ENCODE results near the gene SDHB.
A peak's percentile ranks its signal among the peaks of the same experiment; 100 is the strongest.

SDHB gene

GRCh38 chr1:17053685-17054410 lies at the start of gene SDHB:
SDHB (minus strand) TSS chr1:17054032; CDS start chr1:17054019, 13 bp downstream.
- peak; percentile 88 for DNase-seq (ENCODE audit: low read depth, low spot score)
- 0 out of 2 replicates have a peak within 1 kb of the TSS, but pooled peaks have one; percentile 16 for H3K27ac ChIP-seq
- H3K4me3 ChIP-seq, result peak within 1 kb of the TSS; percentile 97
- TF ChIP-seq POLR2AphosphoS5 (IDR thresholded peaks at IDR 0.05; ENCODE audit: borderline replicate concordance, low read depth, low read length) (peak; percentile 85), EZH2 (IDR thresholded peaks at IDR 0.05) (no peak), FOXP2 (optimal IDR thresholded peaks at IDR 0.05; ENCODE audit: control extremely low read depth, extremely low read length, insufficient read depth) (peak; percentile 79)
- H3K9me3 ChIP-seq (ENCODE audit: low read depth, low read length), result no peaks in the 10 kb centered on the region
- H3K9ac ChIP-seq (ENCODE audit: insufficient read length), result peak within 1 kb of the TSS; percentile 82
- peaks cover 23% of the 10 kb centered on the region for H3K36me3 ChIP-seq (ENCODE audit: insufficient read depth, low read length)

- no peak overlapping the region for H3K27ac ChIP-seq
- TF ChIP-seq POLR2AphosphoS5 (IDR thresholded peaks at IDR 0.05; ENCODE audit: borderline replicate concordance, low read depth, low read length), result no peak
- TF ChIP-seq EZH2 (IDR thresholded peaks at IDR 0.05), result no peak
- TF ChIP-seq FOXP2 (optimal IDR thresholded peaks at IDR 0.05; ENCODE audit: control extremely low read depth, extremely low read length, insufficient read depth), result no peak
- no peaks in the 10 kb centered on the region for H3K9me3 ChIP-seq (ENCODE audit: low read depth, low read length)
- H3K36me3 ChIP-seq (ENCODE audit: insufficient read depth, low read length), result no peaks in the 10 kb centered on the region
- H3K9ac ChIP-seq (ENCODE audit: insufficient read length), result no peak overlapping the region
- DNase-seq (ENCODE audit: low read depth, low spot score), result no peak
- no peak overlapping the region for H3K4me3 ChIP-seq
Observed at GRCh38 chr1:17102232-17102631, 48.4 kb upstream of the SDHB start.

DNA sequence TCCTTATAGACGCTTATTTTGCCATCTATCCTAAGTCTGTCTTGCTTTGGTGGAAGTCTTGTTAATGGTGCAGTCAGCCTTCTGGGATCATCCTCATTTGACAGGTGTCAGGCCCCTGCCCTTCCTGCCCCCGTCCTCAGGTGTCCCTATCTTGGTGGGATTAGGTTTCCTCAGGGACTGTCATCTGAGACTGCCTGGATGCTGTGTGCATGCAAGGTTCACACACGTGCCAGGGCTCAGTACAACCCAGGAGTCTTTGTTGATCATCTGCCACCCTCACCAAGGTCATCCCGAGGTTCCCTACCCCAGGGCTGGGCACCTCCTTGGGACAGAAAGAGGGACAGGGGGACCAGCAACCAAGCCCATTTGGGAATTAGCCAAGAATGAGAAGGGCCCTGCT lies 47.4 kb upstream of the SDHB start:
- no peaks in the 10 kb centered on the region for H3K9me3 ChIP-seq (ENCODE audit: low read depth, low read length)
- DNase-seq (ENCODE audit: low read depth, low spot score), result no peak
- no peak overlapping the region for H3K4me3 ChIP-seq
- no peaks in the 10 kb centered on the region for H3K36me3 ChIP-seq (ENCODE audit: insufficient read depth, low read length)
- H3K27ac ChIP-seq, result no peak overlapping the region
- no peak overlapping the region for H3K9ac ChIP-seq (ENCODE audit: insufficient read length)
- TF ChIP-seq FOXP2 (optimal IDR thresholded peaks at IDR 0.05; ENCODE audit: control extremely low read depth, extremely low read length, insufficient read depth) (no peak), POLR2AphosphoS5 (IDR thresholded peaks at IDR 0.05; ENCODE audit: borderline replicate concordance, low read depth, low read length) (no peak), EZH2 (IDR thresholded peaks at IDR 0.05) (no peak)

- Histone ChIP-seq H3K9ac (ENCODE audit: insufficient read length) (no peak overlapping the region), H3K4me3 (no peak overlapping the region), H3K9me3 (ENCODE audit: low read depth, low read length) (no peaks in the 10 kb centered on the region), H3K36me3 (ENCODE audit: insufficient read depth, low read length) (no peaks in the 10 kb centered on the region), H3K27ac (no peak overlapping the region)
- TF ChIP-seq FOXP2 (optimal IDR thresholded peaks at IDR 0.05; ENCODE audit: control extremely low read depth, extremely low read length, insufficient read depth), result no peak
- TF ChIP-seq POLR2AphosphoS5 (IDR thresholded peaks at IDR 0.05; ENCODE audit: borderline replicate concordance, low read depth, low read length), result no peak
- no peak for TF ChIP-seq EZH2 (IDR thresholded peaks at IDR 0.05)
- DNase-seq (ENCODE audit: low read depth, low spot score), result no peak
Observed at GRCh38 chr1:17099616-17100340, 45.9 kb upstream of the SDHB start.

GRCh38 chr1:17098446-17099317 lies 44.9 kb upstream of the SDHB start:
- no peaks in the 10 kb centered on the region for H3K36me3 ChIP-seq (ENCODE audit: insufficient read depth, low read length)
- DNase-seq (ENCODE audit: low read depth, low spot score), result no peak
- TF ChIP-seq FOXP2 (optimal IDR thresholded peaks at IDR 0.05; ENCODE audit: control extremely low read depth, extremely low read length, insufficient read depth) (no peak), POLR2AphosphoS5 (IDR thresholded peaks at IDR 0.05; ENCODE audit: borderline replicate concordance, low read depth, low read length) (no peak), EZH2 (IDR thresholded peaks at IDR 0.05) (no peak)
- H3K9me3 ChIP-seq (ENCODE audit: low read depth, low read length), result no peaks in the 10 kb centered on the region
- H3K4me3 ChIP-seq, result no peak overlapping the region
- H3K27ac ChIP-seq, result no peak overlapping the region
- no peak overlapping the region for H3K9ac ChIP-seq (ENCODE audit: insufficient read length)

- Histone ChIP-seq H3K36me3 (ENCODE audit: insufficient read depth, low read length) (no peaks in the 10 kb centered on the region), H3K27ac (no peak overlapping the region), H3K9ac (ENCODE audit: insufficient read length) (no peak overlapping the region), H3K4me3 (no peak overlapping the region), H3K9me3 (ENCODE audit: low read depth, low read length) (no peaks in the 10 kb centered on the region)
- DNase-seq (ENCODE audit: low read depth, low spot score), result no peak
- TF ChIP-seq EZH2 (IDR thresholded peaks at IDR 0.05) (no peak), FOXP2 (optimal IDR thresholded peaks at IDR 0.05; ENCODE audit: control extremely low read depth, extremely low read length, insufficient read depth) (no peak), POLR2AphosphoS5 (IDR thresholded peaks at IDR 0.05; ENCODE audit: borderline replicate concordance, low read depth, low read length) (no peak)
Observed at GRCh38 chr1:17097787-17098186, 44.0 kb upstream of the SDHB start.

GRCh38 chr1:17097147-17097546 lies 43.3 kb upstream of the SDHB start:
- TF ChIP-seq POLR2AphosphoS5 (IDR thresholded peaks at IDR 0.05; ENCODE audit: borderline replicate concordance, low read depth, low read length) (no peak), FOXP2 (optimal IDR thresholded peaks at IDR 0.05; ENCODE audit: control extremely low read depth, extremely low read length, insufficient read depth) (no peak), EZH2 (IDR thresholded peaks at IDR 0.05) (no peak)
- no peak overlapping the region for H3K9ac ChIP-seq (ENCODE audit: insufficient read length)
- H3K36me3 ChIP-seq (ENCODE audit: insufficient read depth, low read length), result no peaks in the 10 kb centered on the region; the same call in 1 of the 2 replicates
- no peak for DNase-seq (ENCODE audit: low read depth, low spot score)
- H3K9me3 ChIP-seq (ENCODE audit: low read depth, low read length), result no peaks in the 10 kb centered on the region
- no peak overlapping the region for H3K4me3 ChIP-seq
- H3K27ac ChIP-seq, result no peak overlapping the region

GRCh38 chr1:17096584-17096983 lies 42.8 kb upstream of the SDHB start:
- Histone ChIP-seq H3K36me3 (ENCODE audit: insufficient read depth, low read length) (no peaks in the 10 kb centered on the region; the same call in 1 of the 2 replicates), H3K27ac (no peak overlapping the region), H3K9ac (ENCODE audit: insufficient read length) (no peak overlapping the region), H3K9me3 (ENCODE audit: low read depth, low read length) (no peaks in the 10 kb centered on the region), H3K4me3 (no peak overlapping the region)
- DNase-seq (ENCODE audit: low read depth, low spot score), result no peak
- TF ChIP-seq FOXP2 (optimal IDR thresholded peaks at IDR 0.05; ENCODE audit: control extremely low read depth, extremely low read length, insufficient read depth) (no peak), POLR2AphosphoS5 (IDR thresholded peaks at IDR 0.05; ENCODE audit: borderline replicate concordance, low read depth, low read length) (no peak), EZH2 (IDR thresholded peaks at IDR 0.05) (no peak)

Measured in SK-N-MC (cell line).